GM19468 (cell line): Measurements from ENCODE around the gene STIM2.
"Not testable (repeated sequence)": the region's sequence is repeated elsewhere in the genome, so short reads cannot be mapped to it uniquely, and the experiment has no call there.

Experiments
- ATAC-seq: cut with Tn5 transposase; IDR thresholded peaks from one replicate; pipeline ENCODE4 v1.9.1; 2021; ENCODE audit warnings: mild to moderate bottlenecking, moderate library complexity, moderate number of reproducible peaks; ENCODE audit not compliant: unreplicated experiment; ENCODE audit errors: extremely low read depth

STIM2 gene

DNA sequence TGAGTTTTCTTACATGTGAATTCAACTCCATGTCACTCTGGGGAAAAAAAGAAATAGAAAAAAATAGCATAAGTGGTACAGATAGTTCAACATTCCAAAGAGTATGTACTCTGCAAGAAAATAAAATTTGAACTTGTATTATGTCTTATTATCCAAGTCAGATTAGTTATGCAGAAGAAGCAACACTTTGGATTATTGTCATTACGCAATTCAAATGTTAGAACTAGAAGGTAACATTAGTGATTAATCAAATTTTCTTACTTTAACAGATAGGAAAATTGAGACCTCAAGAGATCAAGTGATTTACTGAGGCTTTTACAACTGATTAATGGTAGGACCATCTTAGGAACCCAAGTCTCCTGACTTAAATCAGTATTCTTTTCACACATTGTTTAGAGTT, 159.1 kb downstream of the STIM2 start:
- ATAC-seq = no peak

DNA sequence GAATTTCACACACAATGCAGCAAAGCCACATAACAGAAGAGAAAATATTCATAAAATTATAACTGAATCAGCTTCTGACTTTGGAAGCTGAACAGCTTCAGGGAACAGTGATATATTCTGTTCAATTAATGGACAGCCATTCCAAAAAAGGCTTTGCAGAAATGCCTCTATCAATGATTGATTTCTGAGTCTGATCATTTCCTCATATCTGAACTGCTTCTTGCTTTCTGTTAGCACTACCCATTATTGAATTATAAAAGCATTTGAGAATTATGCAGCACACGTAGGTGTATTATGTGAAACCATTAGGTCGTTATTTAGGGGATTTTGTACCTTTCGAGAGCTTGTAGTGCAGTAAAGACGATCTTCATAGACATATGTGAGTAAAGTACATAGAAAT, 159.6 kb downstream of the STIM2 start:
- no peak for ATAC-seq

DNA sequence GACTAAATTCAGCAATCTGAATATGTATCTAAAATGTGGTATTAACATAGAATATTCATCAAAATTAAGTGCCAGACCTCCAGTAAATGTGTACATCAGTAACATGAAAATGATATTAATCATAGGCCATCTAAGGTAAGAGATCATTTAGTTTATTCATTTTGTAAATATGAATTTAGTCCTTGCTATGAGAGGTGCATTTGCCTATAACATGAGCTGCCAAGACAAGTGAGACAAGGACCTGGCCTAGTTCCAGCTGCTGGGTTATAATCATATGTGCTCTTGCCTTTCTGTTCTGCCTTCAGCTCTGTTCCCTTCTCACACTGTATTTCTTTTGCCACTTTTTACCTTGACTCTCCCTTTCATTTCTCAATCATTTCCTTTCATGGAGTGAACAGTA, 160.0 kb downstream of the STIM2 start:
- no peak for ATAC-seq

DNA sequence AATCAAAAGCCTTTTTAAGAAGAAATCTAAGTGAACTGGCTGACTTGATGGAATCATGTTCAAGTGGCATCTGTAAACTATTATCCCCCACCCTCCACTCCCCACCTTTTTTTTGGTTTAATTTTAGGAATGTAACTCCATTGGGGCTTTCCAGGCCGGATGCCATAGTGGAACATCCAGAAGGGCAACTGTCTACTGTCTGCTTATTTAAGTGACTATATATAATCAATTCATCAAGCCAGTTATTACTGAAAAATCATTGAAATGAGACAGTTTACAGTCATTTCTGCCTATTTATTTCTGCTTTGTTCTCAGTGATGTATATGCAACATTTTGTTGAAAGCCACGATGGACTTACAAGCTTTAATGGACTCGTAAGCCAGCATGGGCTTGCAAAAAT, 162.3 kb downstream of the STIM2 start:
- no peak for ATAC-seq

DNA sequence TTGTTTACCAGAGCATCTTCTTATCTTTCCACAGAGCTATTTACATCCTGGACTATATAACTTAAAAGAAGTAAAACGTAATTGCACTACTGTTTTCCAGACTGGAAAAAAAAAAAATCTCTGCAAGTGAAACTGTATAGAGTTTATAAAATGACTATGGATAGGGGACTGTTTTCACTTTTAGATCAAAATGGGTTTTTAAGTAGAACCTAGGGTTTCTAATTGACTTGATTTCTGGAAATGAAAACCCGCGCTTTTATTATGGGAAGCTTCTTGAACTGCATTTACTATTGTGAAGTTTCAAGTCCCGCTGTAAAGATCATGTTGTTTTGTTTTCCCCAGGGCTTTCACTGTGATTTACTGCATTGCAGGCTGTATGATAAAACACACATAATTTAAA, 162.7 kb downstream of the STIM2 start:
- ATAC-seq = no peak

DNA sequence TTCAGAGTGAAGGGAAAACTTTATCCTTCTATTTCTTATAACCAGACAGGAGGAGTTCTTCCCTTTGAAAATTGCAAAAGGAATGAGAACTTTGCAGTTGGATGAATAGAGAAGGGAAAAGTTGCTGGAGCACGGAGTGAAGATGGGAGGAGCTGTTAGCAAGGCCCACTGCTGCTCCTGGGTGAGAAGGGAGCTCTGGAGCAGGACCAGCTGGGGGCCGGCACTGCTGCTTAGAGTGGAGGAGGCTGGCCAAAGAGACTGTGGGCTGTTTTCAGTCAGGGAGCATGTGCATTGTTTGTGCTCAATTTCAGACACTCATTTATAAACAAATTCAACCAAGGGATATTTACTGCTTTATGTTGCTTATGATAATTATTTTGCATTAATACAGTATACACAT, 164.2 kb downstream of the STIM2 start:
- no peak for ATAC-seq

DNA sequence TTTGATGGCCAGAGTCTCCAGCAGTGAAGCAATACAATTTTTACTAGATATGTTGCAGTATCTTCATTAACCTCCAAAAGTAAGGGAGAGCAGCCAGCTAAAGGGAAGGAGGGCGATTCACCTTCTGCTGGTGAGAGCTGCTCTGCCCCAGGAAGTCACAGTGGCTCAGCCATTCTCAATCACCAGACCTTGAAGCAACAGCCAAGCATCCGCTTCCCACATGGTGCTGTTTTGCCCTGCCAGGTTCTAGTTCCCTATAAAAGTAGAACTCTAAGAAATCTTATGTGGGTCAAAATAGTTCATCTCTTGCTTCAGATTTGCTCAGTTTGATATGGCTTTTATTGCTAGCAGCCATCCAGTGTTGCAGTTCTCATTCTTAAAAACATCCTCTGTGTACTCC, 166.8 kb downstream of the STIM2 start:
- ATAC-seq = no peak

DNA sequence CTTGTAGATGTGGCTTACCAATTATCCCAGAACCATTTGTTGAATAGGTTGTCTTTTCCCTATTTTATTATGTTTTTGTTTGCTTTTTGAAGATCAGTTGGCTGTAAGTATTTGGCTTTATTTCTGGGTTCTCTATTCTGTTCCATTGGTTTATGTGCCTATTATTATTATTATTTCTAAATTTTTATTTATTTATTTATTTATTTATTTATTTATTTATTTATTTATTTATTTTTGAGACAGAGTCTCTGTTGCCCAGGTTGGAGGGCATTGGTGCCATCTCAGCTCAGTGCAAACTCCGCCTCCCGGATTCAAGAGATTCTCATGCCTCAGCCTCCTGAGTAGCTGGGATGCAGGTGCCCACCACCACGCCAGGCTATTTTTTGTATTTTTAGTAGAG, 174.5 kb downstream of the STIM2 start:
- ATAC-seq = not testable (repeated sequence)

DNA sequence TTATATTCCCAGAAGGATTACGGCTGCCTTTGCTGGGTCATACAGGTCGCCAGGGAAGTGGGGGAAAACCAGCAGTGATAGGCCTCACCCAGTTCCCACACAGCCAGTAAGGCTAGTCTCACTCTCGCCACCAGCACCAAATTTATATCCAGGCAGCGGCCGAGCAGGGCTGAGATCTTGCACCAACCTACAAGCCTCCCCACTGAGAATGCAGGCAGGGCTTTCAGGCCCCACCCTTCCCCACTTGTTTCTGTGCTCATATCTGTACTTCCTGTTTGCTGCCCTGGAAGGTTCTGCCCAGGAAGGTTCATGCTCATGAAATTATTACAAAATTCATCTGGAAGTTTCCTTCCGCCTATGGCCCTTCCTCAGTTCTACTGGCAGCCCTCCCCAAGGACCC, 179.7 kb downstream of the STIM2 start:
- ATAC-seq = no peak

DNA sequence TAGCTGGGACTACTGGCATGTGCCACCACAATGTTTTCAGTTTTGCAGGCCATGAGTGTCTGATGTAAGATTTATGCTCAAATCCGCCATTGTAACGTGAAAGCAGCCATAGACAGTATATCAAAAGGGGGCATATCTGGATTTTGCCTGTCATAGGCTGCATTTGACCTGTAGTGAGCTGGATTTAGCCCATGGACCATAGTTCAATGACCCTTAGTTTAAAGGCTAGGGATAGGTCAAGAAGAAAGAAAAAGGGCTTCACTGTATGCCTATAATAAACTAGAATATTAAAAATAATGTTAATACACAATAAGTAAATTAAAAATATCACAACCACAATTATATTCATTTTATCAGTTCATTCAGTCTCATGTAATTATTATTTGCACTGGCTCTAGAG, 181.8 kb downstream of the STIM2 start:
- ATAC-seq = no peak

DNA sequence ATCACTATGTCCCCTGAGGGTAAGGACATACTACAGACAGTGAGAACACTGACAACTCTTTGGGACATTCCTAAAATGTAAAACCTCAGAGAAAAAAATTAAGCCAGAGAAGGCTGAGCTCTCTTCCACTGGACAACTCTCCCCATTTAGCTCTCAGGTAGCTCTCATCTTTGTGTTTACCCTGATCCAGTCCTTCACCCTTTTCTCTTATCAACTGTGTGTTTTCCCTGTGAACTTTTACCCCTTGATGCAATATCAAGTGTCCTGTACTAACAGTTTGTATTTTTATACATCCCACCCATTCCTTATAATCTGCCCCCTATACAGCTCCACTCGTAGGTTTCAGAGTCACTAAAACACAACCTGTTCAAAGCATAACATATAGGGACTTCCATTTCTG, 182.6 kb downstream of the STIM2 start:
- no peak for ATAC-seq

DNA sequence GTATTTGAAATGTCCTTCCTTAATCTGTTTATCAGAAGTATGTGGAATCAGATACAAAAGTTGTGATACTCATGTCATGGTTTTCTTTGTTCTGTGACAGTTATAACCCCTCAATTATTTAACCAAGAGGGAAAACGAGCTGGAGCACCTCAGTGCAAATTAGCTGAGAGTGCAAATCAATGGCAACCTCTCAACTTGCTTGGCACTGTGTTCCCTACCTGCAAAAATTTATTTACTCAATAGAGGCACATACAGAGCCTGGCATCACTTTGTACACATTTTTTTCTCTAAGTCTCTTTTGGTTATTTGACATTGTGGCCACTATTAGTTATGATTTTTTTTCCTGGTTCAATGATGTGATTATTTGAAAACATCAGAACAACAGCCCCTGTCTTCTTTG, 186.2 kb downstream of the STIM2 start:
- ATAC-seq = no peak

DNA sequence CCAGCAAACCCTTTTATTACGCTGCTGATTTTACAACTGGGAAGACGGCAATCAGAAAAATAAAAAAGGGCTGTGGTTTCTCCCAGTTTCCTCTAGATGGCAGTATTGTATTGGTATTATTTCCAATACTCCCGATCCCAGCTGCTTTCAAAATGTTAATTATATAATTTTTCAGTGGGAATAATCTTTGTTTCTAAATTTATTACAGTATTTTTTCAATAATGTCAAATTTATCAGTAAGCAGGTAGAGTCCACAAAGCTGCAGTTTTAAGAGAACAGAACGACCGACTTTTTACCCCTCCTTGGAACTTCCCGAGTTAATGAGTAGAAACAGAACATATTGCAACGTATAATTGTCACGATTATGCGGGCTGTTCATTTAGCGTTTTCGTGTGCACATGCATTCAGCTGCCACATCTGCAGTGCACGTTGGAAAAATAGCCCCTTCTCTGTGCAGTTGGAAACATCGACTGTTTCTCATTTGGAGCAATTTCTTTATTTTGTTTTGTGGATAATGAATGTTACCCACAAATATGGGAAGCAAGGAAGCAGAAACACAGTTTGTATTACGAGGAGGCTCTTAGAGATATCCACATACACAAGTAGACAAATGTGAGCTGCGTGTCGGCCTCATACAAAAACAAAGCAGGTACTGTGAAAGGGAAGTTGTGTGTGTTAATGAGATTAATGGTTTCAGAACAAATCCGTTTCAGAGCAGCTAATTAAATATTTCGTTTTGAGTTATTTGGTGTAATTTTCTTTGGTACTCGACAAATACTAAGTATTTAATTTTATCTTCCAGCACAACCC, 188.0 kb downstream of the STIM2 start:
- no peak for ATAC-seq

DNA sequence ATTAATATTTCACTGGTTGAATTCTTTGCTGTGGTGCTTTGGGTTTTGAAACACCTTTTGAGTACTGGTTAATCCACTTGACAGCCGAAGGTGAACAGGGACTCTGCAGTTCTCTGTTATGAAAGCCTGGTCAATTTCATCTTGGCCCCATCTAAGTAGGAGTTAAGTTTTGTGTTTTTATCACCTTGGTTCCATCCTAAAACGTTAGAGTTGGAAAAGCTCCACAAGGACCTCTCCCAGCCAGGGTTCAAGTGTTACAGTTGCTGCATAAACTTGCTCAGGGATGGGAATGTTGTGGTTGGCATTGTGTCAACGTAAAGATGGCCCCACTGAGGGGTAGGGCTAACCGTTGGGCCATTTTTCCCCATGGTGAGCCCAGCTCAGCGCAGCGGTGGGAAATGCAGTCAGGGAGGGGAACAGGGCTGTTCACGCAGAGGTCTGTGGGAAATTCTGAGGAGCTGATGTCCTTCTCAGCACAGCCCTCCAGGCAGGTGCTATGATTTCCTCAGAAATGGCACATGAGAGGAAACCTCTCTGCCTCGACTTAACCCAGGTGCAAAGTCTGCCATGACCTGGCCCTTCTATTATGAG, 188.7 kb downstream of the STIM2 start:
- no peak for ATAC-seq

DNA sequence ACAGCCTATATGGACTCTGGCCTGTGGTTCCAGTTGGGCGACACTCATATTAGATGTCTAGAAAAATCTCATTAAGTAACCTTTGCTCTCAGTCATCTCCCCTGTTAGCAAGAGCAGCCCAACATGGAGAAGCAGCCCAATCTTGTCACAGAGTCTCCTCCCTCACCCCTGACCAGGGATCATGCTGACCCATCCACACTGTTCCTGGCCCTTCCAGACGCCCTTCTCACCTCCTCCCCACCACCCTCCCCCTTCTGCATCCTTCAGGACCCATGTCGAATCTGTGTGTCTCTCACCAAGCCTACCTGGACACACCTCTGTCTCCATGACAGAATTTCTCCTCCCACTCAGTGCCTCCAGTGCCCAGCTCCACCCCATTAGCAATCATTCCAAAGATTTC, 190.1 kb downstream of the STIM2 start:
- no peak for ATAC-seq

DNA sequence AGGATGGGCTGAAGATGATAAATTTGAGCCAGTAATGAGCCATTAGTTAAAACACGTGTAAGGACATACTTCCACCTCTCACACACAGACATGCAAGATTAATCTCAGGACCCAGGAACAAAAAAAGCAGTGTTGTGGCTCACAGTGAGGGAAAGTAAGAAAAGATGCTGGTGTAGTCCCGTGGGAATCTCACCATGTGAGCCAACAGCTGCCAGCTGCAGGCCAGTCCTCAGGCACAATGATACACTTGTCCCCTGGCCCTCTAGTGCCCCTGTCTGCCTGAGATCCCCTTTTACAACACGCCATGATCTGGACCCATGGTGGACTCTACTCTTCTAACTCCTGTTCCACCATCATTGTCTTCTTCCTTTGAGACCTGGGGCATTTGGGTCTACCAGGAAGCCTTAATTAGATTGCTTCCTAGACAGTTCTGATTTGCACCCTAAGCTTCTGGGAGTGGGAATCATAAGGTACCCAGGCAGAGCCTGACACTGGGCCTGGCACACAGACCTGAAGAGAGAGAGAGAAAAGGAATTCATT, 194.7 kb downstream of the STIM2 start:
- no peak for ATAC-seq

DNA sequence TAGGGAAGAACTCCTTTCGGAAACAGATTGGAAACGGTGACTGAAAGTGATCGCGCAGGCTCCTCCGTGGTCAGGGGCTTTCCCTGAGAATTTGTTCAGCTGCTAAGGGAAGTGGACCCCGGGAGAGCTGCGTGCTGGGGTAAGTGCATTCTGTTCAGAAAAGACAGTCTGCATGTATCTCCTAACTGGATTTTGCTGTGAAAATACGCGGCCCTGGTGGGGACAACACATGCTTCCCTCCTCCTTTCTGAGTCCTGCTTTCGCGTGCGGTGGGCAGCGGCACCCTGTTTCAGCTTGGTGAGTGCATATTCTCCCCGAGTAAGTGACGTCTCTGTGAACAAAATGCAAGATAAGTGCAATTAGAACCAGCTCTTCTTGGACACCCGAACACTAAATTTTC, 195.6 kb downstream of the STIM2 start:
- ATAC-seq = no peak

DNA sequence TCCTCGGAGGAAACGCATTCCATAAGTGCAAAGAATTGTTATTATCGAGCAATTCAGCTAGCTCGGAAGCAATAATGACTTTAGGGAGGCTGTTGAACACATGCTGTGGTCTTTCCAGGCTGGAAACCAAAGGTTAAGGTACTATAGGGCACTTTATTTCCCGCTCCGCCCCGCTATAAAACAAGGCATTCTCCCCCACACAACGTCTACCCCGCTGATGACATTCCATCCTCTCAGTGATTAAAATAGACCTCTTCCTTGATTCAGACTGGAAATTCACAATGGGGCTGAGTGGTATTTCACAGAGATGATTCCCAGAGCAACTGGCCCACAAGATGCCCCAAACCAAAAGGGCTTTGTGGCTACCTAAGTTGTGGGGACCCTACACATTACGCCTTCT, 196.4 kb downstream of the STIM2 start:
- ATAC-seq = no peak

DNA sequence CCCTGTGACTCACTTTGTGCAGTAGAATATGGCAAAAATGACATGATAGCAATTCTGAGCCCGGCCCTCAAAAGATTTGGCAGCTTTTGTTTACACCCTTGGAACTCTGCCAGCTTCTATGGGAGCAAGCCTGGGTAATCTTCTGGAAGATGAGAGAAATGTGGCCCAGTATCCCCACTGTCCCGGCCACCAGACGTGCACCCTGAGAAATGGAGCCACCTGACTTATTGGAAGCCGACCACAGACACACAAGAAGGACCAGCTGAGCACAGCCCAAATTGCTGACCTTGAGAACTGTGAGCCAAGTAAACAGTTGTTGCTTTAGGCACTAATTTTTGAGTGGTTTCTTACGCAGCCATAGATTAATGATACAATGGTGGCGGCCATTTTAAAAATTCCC, 197.0 kb downstream of the STIM2 start:
- no peak for ATAC-seq

DNA sequence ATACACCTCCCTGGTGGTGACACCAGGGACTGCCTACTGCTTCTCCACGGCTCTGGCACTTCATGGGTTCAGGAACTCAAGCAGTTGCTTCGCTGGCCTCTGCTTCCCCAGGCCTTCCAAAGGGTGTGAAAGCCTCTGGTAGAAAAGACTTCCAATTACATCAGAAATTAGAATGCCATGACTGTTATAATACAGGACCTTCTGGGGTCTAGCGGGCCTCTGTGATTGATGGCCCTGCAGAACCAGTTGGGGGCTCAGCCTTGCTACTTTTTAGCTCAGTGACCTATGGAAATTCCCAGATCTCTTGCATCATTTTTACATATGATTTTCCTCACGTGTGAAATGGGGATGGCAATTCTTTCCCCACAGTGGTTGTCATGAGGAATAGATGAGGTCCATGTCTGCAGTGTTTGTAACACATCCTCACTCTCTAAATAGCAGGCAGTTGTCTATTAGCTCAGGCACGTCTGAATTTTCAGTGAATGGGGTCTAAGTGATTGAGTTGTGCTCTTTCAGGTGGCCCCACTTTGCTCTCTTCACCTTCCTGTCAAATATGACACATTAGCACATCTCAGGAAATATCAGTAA, 198.3 kb downstream of the STIM2 start:
- no peak for ATAC-seq

DNA sequence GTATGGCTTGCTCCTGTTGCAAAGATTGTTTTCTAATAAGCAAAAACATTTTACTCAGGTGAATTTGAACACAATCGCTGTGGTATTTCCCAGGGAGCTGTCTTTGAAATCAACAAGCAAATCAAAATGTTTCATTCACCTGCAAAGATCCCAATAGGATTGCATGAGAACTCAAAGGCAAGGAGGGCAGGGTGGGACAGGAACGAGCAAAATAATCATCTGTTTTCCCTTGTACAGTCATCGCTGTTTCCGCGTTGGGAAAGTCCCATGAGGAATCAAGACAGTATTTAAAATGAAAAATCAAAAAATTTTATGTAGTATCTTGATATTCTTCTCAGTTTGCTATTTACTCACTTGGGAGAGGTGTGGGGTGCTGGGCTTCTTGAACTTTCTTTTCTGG, 198.8 kb downstream of the STIM2 start:
- no peak for ATAC-seq

DNA sequence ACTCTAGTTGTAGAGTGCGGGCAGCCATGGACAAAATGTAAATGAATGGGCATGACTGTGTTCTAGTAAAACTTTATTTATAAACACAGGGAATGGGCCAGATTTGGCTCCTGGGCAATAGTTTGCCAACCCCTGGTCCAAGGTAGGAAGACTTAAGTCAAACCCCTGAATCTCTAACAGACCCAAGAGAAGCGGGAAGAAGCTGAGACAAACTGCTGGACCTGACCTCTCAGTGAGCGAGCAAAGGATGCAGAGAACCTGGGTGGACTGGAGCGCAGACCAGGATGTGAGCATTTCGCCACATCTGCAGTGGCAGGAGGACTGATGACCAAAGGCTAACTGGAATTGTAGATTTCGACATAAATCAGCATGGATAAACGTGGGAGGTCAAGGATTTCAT, 201.6 kb downstream of the STIM2 start:
- no peak for ATAC-seq
